OCI-LY1 (cell line): ENCODE results near the gene RNF207.

Experiments used
- H2AFZ ChIP-seq: fragments of 200-600 bp; sonication (generic), shearing (Covaris generic); 2 replicates; pipeline ENCODE4 v1.6.0; 2014; ENCODE audit warnings: antibody characterized with exemption, mild to moderate bottlenecking, low read length
- H3F3A ChIP-seq: fragments of 200-600 bp; sonication (generic), shearing (Covaris generic); 2 replicates; pipeline ENCODE4 v1.6.0; 2014; ENCODE audit warnings: mild to moderate bottlenecking, antibody characterized with exemption, low read length, moderate library complexity; ENCODE audit not compliant: insufficient read depth
- H3K27ac ChIP-seq: fragments of 200-600 bp; sonication (generic); 2 replicates; pipeline ENCODE4 v1.5.1; 2014; ENCODE audit warnings: low read length, mixed run types, mild to moderate bottlenecking, low read depth; ENCODE audit not compliant: poor library complexity, severe bottlenecking
- H3K27me3 ChIP-seq: fragments of 200-600 bp; sonication (generic); 2 replicates; pipeline ENCODE4 v1.6.0; 2014; ENCODE audit warnings: antibody characterized with exemption, mild to moderate bottlenecking, low read length, moderate library complexity; ENCODE audit not compliant: insufficient read depth
- H3K36me3 ChIP-seq: fragments of 200-600 bp; sonication (generic); 2 replicates; pipeline ENCODE4 v1.6.1; 2014; ENCODE audit warnings: mild to moderate bottlenecking, antibody characterized with exemption, low read length, moderate library complexity, mixed read lengths; ENCODE audit not compliant: insufficient read depth
- H3K4me1 ChIP-seq: fragments of 200-600 bp; sonication (generic); 2 replicates; pipeline ENCODE4 v1.5.1; 2014; ENCODE audit warnings: mild to moderate bottlenecking, low read length, moderate library complexity; ENCODE audit not compliant: insufficient read depth, severe bottlenecking
- H3K4me2 ChIP-seq: fragments of 200-600 bp; sonication (generic), shearing (Covaris generic); 2 replicates; pipeline ENCODE4 v1.6.1; 2014; ENCODE audit warnings: low read length
- H3K4me3 ChIP-seq: fragments of 200-600 bp; sonication (generic); 2 replicates; pipeline ENCODE4 v1.5.1; 2014; ENCODE audit warnings: low read length, low read depth, mild to moderate bottlenecking, mixed read lengths; ENCODE audit not compliant: poor library complexity, severe bottlenecking
- H3K79me2 ChIP-seq: fragments of 200-600 bp; shearing (Covaris generic); 2 replicates; pipeline ENCODE4 v1.6.1; 2016; ENCODE audit warnings: mixed run types, low read length, mixed read lengths; ENCODE audit not compliant: insufficient read depth
- H3K9ac ChIP-seq: fragments of 200-600 bp; sonication (generic), shearing (Covaris generic); 2 replicates; pipeline ENCODE4 v1.6.1; 2014; ENCODE audit warnings: mild to moderate bottlenecking, low read length, mixed read lengths
- H3K9me2 ChIP-seq: fragments of 200-600 bp; sonication (generic), shearing (Covaris generic); 2 replicates; pipeline ENCODE4 v1.6.1; 2014; ENCODE audit warnings: low read depth, mild to moderate bottlenecking, low read length, mixed read lengths
- H3K9me3 ChIP-seq: fragments of 200-600 bp; shearing (Covaris generic); 2 replicates; pipeline ENCODE4 v1.6.1; 2014; ENCODE audit warnings: low read length, mixed read lengths
- H4K20me1 ChIP-seq: fragments of 200-600 bp; sonication (generic), shearing (Covaris generic); 2 replicates; pipeline ENCODE4 v1.6.0; 2016; ENCODE audit warnings: mild to moderate bottlenecking, low read length; ENCODE audit not compliant: insufficient read depth
- EZH2 ChIP-seq: fragments of 200-600 bp; sonication (generic), shearing (Covaris generic); IDR thresholded peaks from 2 replicates; pipeline ENCODE4 v1.8.0; 2017; ENCODE audit warnings: borderline replicate concordance, mixed run types, mild to moderate bottlenecking, antibody characterized with exemption, low read length, moderate library complexity, mixed read lengths
- TF ChIP-seq, protein P1 (sequence below): fragments of 200-600 bp; sonication (generic), shearing (Covaris generic); IDR thresholded peaks from 2 replicates; pipeline ENCODE4 v1.5.1; 2017; ENCODE audit warnings: mild to moderate bottlenecking, antibody characterized with exemption, low read length, moderate library complexity, mixed read lengths

RNF207 gene

GRCh38 chr1:6165441-6165985, 40.4 kb upstream of the RNF207 start:
- no peak overlapping the region for H3K27ac ChIP-seq
- no peak overlapping the region for H2AFZ ChIP-seq
- no peak overlapping the region for H3K9ac ChIP-seq
- no peaks in the 10 kb centered on the region for H3K9me2 ChIP-seq
- no peak for TF ChIP-seq EZH2
- TF ChIP-seq, protein P1, sequence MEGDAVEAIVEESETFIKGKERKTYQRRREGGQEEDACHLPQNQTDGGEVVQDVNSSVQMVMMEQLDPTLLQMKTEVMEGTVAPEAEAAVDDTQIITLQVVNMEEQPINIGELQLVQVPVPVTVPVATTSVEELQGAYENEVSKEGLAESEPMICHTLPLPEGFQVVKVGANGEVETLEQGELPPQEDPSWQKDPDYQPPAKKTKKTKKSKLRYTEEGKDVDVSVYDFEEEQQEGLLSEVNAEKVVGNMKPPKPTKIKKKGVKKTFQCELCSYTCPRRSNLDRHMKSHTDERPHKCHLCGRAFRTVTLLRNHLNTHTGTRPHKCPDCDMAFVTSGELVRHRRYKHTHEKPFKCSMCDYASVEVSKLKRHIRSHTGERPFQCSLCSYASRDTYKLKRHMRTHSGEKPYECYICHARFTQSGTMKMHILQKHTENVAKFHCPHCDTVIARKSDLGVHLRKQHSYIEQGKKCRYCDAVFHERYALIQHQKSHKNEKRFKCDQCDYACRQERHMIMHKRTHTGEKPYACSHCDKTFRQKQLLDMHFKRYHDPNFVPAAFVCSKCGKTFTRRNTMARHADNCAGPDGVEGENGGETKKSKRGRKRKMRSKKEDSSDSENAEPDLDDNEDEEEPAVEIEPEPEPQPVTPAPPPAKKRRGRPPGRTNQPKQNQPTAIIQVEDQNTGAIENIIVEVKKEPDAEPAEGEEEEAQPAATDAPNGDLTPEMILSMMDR: no peak
- no peak overlapping the region for H3K4me3 ChIP-seq
- H3K79me2 ChIP-seq: no peaks in the 10 kb centered on the region
- H3K36me3 ChIP-seq: no peaks in the 10 kb centered on the region
- no peaks in the 10 kb centered on the region for H3K9me3 ChIP-seq
- peaks cover 23% of the 10 kb centered on the region for H3K27me3 ChIP-seq
- no peaks in the 10 kb centered on the region for H3K4me1 ChIP-seq
- H3K4me2 ChIP-seq: no peak overlapping the region
- H3F3A ChIP-seq: no peaks in the 10 kb centered on the region
- no peaks in the 10 kb centered on the region for H4K20me1 ChIP-seq

DNA sequence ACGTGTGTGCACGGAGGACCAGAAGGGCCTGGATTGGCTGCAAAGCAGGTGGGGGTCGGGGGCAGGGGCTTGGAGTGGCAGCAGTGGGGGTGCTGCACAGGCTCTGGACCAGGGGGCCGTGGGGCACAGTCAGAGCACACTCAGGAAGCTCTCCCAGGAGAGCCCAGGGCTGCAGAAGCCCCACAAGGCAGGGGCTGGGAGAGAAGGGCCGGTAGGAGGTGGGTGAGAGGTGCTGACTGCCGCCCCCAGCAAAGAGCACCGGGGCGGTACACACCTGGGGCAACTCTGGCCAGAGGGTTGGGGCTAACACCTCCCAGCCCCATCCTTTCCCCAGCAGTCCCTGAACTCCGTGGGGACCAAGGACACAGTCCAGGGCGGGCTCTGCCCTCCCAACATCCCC, 39.7 kb upstream of the RNF207 start:
- Histone ChIP-seq H3K27me3 (peaks cover 23% of the 10 kb centered on the region), H4K20me1 (no peaks in the 10 kb centered on the region), H2AFZ (no peak overlapping the region), H3F3A (no peaks in the 10 kb centered on the region), H3K9me2 (no peaks in the 10 kb centered on the region), H3K9ac (no peak overlapping the region), H3K27ac (no peak overlapping the region), H3K9me3 (no peaks in the 10 kb centered on the region), H3K4me3 (no peak overlapping the region), H3K36me3 (no peaks in the 10 kb centered on the region), H3K4me2 (no peak overlapping the region), H3K4me1 (no peaks in the 10 kb centered on the region), H3K79me2 (no peaks in the 10 kb centered on the region)
- TF ChIP-seq, protein P1: no peak
- no peak for TF ChIP-seq EZH2

- H3K4me3 ChIP-seq: no peak overlapping the region
- no peak overlapping the region for H3K9ac ChIP-seq
- H3K9me2 ChIP-seq: no peaks in the 10 kb centered on the region
- H2AFZ ChIP-seq: no peak overlapping the region
- H3F3A ChIP-seq: no peaks in the 10 kb centered on the region
- H4K20me1 ChIP-seq: no peaks in the 10 kb centered on the region
- H3K9me3 ChIP-seq: no peaks in the 10 kb centered on the region
- no peaks in the 10 kb centered on the region for H3K4me1 ChIP-seq
- H3K27me3 ChIP-seq: peaks cover 19% of the 10 kb centered on the region
- no peak overlapping the region for H3K4me2 ChIP-seq
- no peaks in the 10 kb centered on the region for H3K79me2 ChIP-seq
- H3K36me3 ChIP-seq: no peaks in the 10 kb centered on the region
- no peak overlapping the region for H3K27ac ChIP-seq
- TF ChIP-seq, protein P1: no peak
- TF ChIP-seq EZH2: no peak
Observed at GRCh38 chr1:6166655-6167390, 39.1 kb upstream of the RNF207 start.
